Vagina (tissue), 2 donors: Measurements from ENCODE around the gene TPRG1L. TPM values are rescaled to one million over a fixed set of nuclear protein-coding genes. Genes with fewer than 3 reads are reported as not detected.
"Not testable (repeated sequence)": the region's sequence is repeated elsewhere in the genome, so short reads cannot be mapped to it uniquely, and the experiment has no call there.

Experiments used
- DNase-seq, 2 donors: peaks; one replicate each; pipeline ENCODE4 v3.0.0-alpha.2; 2017; ENCODE audit errors: extremely low spot score in 2 of 2
- H3K27ac ChIP-seq: fragments of 200-600 bp; sonication (generic); one replicate; pipeline ENCODE4 v1.5.1; 2019
- H3K27me3 ChIP-seq: fragments of 200-600 bp; sonication (generic); one replicate; pipeline ENCODE4 v1.5.1; 2019
- H3K36me3 ChIP-seq, 2 donors: fragments of 200-600 bp; sonication (generic); one replicate each; pipeline ENCODE4 v1.5.1; 2017 to 2019
- H3K4me1 ChIP-seq: fragments of 200-600 bp; sonication (generic); one replicate; pipeline ENCODE4 v1.5.1; 2019
- H3K4me3 ChIP-seq, 2 donors: fragments of 200-600 bp; sonication (generic); 1 replicate in 1 of 2; 2 replicates in 1 of 2; pipeline ENCODE4 v1.5.1; 2016 to 2019
- H3K9me3 ChIP-seq: fragments of 200-600 bp; sonication (generic); one replicate; pipeline ENCODE4 v1.5.1; 2019
- CTCF ChIP-seq, 3 experiments: fragments of 450-650 bp in 2 of 3; fragments of 200-600 bp in 1 of 3; sonication (generic) in 1 of 3; IDR thresholded peaks; one replicate each; pipeline ENCODE4 v1.5.1; 2017 to 2019; ENCODE audit warnings: antibody characterized with exemption in 3 of 3, mild to moderate bottlenecking in 2 of 3, moderate library complexity in 2 of 3
- POLR2A ChIP-seq, 2 donors: fragments of 450-650 bp; IDR thresholded peaks; one replicate each; pipeline ENCODE4 v1.6.1; 2017; ENCODE audit warnings: antibody characterized with exemption in 2 of 2, mild to moderate bottlenecking in 2 of 2, moderate library complexity in 2 of 2
- POLR2AphosphoS5 ChIP-seq, 2 donors: sonication (generic); formaldehyde crosslinking; IDR thresholded peaks; one replicate each; pipeline ENCODE4 v1.9.0; 2017; ENCODE audit warnings: antibody characterized with exemption in 2 of 2, mild to moderate bottlenecking in 2 of 2, low read depth in 1 of 2; ENCODE audit not compliant: insufficient read depth in 1 of 2
- intact Hi-C: fragments of 100-400 bp; cut with DNase I; formaldehyde crosslinking; loops from one replicate; pipeline ENCODE4 v1.15.1; 2023
- total RNA-seq: library from RNA; depleted of rRNA; stranded (reverse); fragments of >200 nt; gene quantifications from one replicate; pipeline ENCODE4 v1.2.3, GENCODE V29; 2016

The TPRG1L gene
- total RNA-seq, result 44.9 TPM

GRCh38 chr1:3624200-3625136 is at the start of gene TPRG1L:
Gene TPRG1L, plus strand, starts transcription at chr1:3625015. Its CDS starts 58 bp downstream, at chr1:3625073.
- H3K9me3 ChIP-seq, result no peaks in the 10 kb centered on the region
- H3K4me1 ChIP-seq, result peaks cover 38% of the 10 kb centered on the region
- peak within 1 kb of the TSS; percentile 83 for H3K27ac ChIP-seq
- intact Hi-C loops, result no loop called here
- DNase-seq, result peak; percentile 96 to 98
- no peak for TF ChIP-seq CTCF (IDR thresholded peaks at IDR 0.05)
- peak in 1 of 2 donors; percentile 40 for TF ChIP-seq POLR2A (IDR thresholded peaks at IDR 0.05)
- peak; percentile 78 to 93 for TF ChIP-seq POLR2AphosphoS5 (IDR thresholded peaks at IDR 0.05; ENCODE audit: insufficient read depth in 1 of 2, low read depth in 1 of 2)
- no peaks in the 10 kb centered on the region for H3K27me3 ChIP-seq
- H3K4me3 ChIP-seq, result peak within 1 kb of the TSS; percentile 94 to 99
- peaks cover 0 to 23% of the 10 kb centered on the region in 2 donors for H3K36me3 ChIP-seq

- H3K27me3 ChIP-seq, DNase-seq, H3K4me3 ChIP-seq, H3K9me3 ChIP-seq, intact Hi-C loops, H3K4me1 ChIP-seq, H3K36me3 ChIP-seq, H3K27ac ChIP-seq: not testable (repeated sequence)
Measured at GRCh38 chr1:3575515-3575914, 49.3 kb upstream of the TPRG1L start.

GRCh38 chr1:3575993-3576392 is 48.8 kb upstream of the TPRG1L start:
- Histone ChIP-seq H3K27ac (no peak overlapping the region), H3K9me3 (no peaks in the 10 kb centered on the region), H3K36me3 (no peaks in the 10 kb centered on the region), H3K27me3 (no peaks in the 10 kb centered on the region), H3K4me3 (no peak overlapping the region), H3K4me1 (no peaks in the 10 kb centered on the region)
- intact Hi-C loops, result no loop called here
- DNase-seq, result no peak
- no peak for TF ChIP-seq POLR2AphosphoS5 (IDR thresholded peaks at IDR 0.05; ENCODE audit: insufficient read depth in 1 of 2, low read depth in 1 of 2)
- TF ChIP-seq CTCF (IDR thresholded peaks at IDR 0.05), result no peak
- no peak for TF ChIP-seq POLR2A (IDR thresholded peaks at IDR 0.05)

GRCh38 chr1:3577300-3577699 is 47.5 kb upstream of the TPRG1L start:
- Histone ChIP-seq H3K4me1 (no peaks in the 10 kb centered on the region), H3K4me3 (no peak overlapping the region), H3K9me3 (no peaks in the 10 kb centered on the region), H3K27me3 (no peaks in the 10 kb centered on the region), H3K27ac (no peak overlapping the region), H3K36me3 (no peaks in the 10 kb centered on the region)
- DNase-seq, result no peak
- TF ChIP-seq POLR2AphosphoS5 (IDR thresholded peaks at IDR 0.05; ENCODE audit: insufficient read depth in 1 of 2, low read depth in 1 of 2) (no peak), CTCF (IDR thresholded peaks at IDR 0.05) (no peak), POLR2A (IDR thresholded peaks at IDR 0.05) (no peak)
- intact Hi-C loops, result no loop called here

- Histone ChIP-seq H3K36me3 (no peaks in the 10 kb centered on the region), H3K27me3 (no peaks in the 10 kb centered on the region), H3K4me1 (no peaks in the 10 kb centered on the region), H3K4me3 (no peak overlapping the region), H3K27ac (no peak overlapping the region), H3K9me3 (no peaks in the 10 kb centered on the region)
- intact Hi-C loops, result no loop called here
- DNase-seq, result no peak
- TF ChIP-seq POLR2A (IDR thresholded peaks at IDR 0.05) (no peak), POLR2AphosphoS5 (IDR thresholded peaks at IDR 0.05; ENCODE audit: insufficient read depth in 1 of 2, low read depth in 1 of 2) (no peak), CTCF (IDR thresholded peaks at IDR 0.05) (no peak)
Measured at GRCh38 chr1:3577711-3578432, 46.9 kb upstream of the TPRG1L start.
